Suprapubic skin (tissue), 4 donors: Measurements from ENCODE around the gene KIF13A. TPM values are rescaled to one million over a fixed set of nuclear protein-coding genes. Genes with fewer than 3 reads are reported as not detected.

Experiments used
- DNase-seq, 2 donors: peaks; one replicate each; pipeline ENCODE4 v3.0.0-alpha.2; 2019; ENCODE audit warnings: low spot score in 2 of 2
- H3K27ac ChIP-seq: fragments of 200-600 bp; sonication (generic); one replicate; pipeline ENCODE4 v1.5.1; 2019
- H3K27me3 ChIP-seq: fragments of 200-600 bp; sonication (generic); one replicate; pipeline ENCODE4 v1.5.1; 2019
- H3K36me3 ChIP-seq: fragments of 200-600 bp; sonication (generic); one replicate; pipeline ENCODE4 v1.5.1; 2019
- H3K4me1 ChIP-seq: fragments of 200-600 bp; sonication (generic); one replicate; pipeline ENCODE4 v1.5.1; 2019
- H3K4me3 ChIP-seq: fragments of 200-600 bp; sonication (generic); one replicate; pipeline ENCODE4 v1.5.1; 2019; ENCODE audit warnings: mild to moderate bottlenecking
- H3K9me3 ChIP-seq: fragments of 200-600 bp; sonication (generic); one replicate; pipeline ENCODE4 v1.5.1; 2019
- CTCF ChIP-seq, 2 donors: fragments of 200-600 bp in 1 of 2; fragments of 450-650 bp in 1 of 2; sonication (generic) in 1 of 2; IDR thresholded peaks; one replicate each; pipeline ENCODE4 v1.5.1; 2016 to 2019; ENCODE audit warnings: antibody characterized with exemption in 2 of 2, mild to moderate bottlenecking in 1 of 2, moderate library complexity in 1 of 2
- EP300 ChIP-seq: sonication (generic); formaldehyde crosslinking; IDR thresholded peaks from one replicate; pipeline ENCODE4 v1.6.1; 2017; ENCODE audit warnings: antibody characterized with exemption
- POLR2A ChIP-seq, 2 donors: fragments of 450-650 bp; IDR thresholded peaks; one replicate each; pipeline ENCODE4 v1.6.1; 2017; ENCODE audit warnings: antibody characterized with exemption in 2 of 2, mild to moderate bottlenecking in 2 of 2, moderate library complexity in 2 of 2
- POLR2AphosphoS5 ChIP-seq, 3 donors: sonication (generic); formaldehyde crosslinking; IDR thresholded peaks; one replicate each; pipeline ENCODE4 v1.6.1; 2017; ENCODE audit warnings: antibody characterized with exemption in 3 of 3
- WGBS: methylation state at CpG from one replicate; pipeline ENCODE4 v1.1.5; 2018; 5-methylcytosine and 5-hydroxymethylcytosine counted together
- total RNA-seq, 4 donors: library from RNA; depleted of rRNA; stranded (reverse); fragments of >200 nt; gene quantifications; one replicate each; pipeline ENCODE4 v1.1.0, GENCODE V29; 2016

The KIF13A gene
- total RNA-seq, 4 donors from 2014 or later, result 73.0 to 91.9 (median 78.9) TPM

- TF ChIP-seq POLR2A (IDR thresholded peaks at IDR 0.05) (no peak), POLR2AphosphoS5 (IDR thresholded peaks at IDR 0.05) (no peak), CTCF (IDR thresholded peaks at IDR 0.05) (no peak), EP300 (no peak)
- Histone ChIP-seq H3K4me3 (no peak overlapping the region), H3K9me3 (no peaks in the 10 kb centered on the region), H3K4me1 (peaks cover 12% of the 10 kb centered on the region), H3K27me3 (no peaks in the 10 kb centered on the region), H3K27ac (no peak overlapping the region), H3K36me3 (peaks cover 7% of the 10 kb centered on the region)
- DNase-seq, result no peak
Observed at GRCh38 chr6:17901493-17901892, 85.9 kb downstream of the KIF13A start.

- WGBS, result 64% methylated on average over 2 of the region's 2 CpGs
- no peak overlapping the region for H3K4me3 ChIP-seq
- DNase-seq, result no peak
- peaks cover 17% of the 10 kb centered on the region for H3K36me3 ChIP-seq
- no peak overlapping the region for H3K27ac ChIP-seq
- H3K4me1 ChIP-seq, result peaks cover 3% of the 10 kb centered on the region
- TF ChIP-seq CTCF (IDR thresholded peaks at IDR 0.05), result no peak
- no peak for TF ChIP-seq POLR2AphosphoS5 (IDR thresholded peaks at IDR 0.05)
- TF ChIP-seq EP300, result no peak
- TF ChIP-seq POLR2A (IDR thresholded peaks at IDR 0.05), result no peak
- no peaks in the 10 kb centered on the region for H3K27me3 ChIP-seq
- H3K9me3 ChIP-seq, result no peaks in the 10 kb centered on the region
Observed at GRCh38 chr6:17900011-17900410, 87.4 kb downstream of the KIF13A start.

- no peaks in the 10 kb centered on the region for H3K4me1 ChIP-seq
- WGBS, result 74% methylated on average over 4 of the region's 4 CpGs
- TF ChIP-seq CTCF (IDR thresholded peaks at IDR 0.05), result no peak
- TF ChIP-seq POLR2AphosphoS5 (IDR thresholded peaks at IDR 0.05), result no peak
- TF ChIP-seq EP300, result no peak
- DNase-seq, result no peak
- H3K27me3 ChIP-seq, result no peaks in the 10 kb centered on the region
- peaks cover 17% of the 10 kb centered on the region for H3K36me3 ChIP-seq
- H3K4me3 ChIP-seq, result no peak overlapping the region
- H3K27ac ChIP-seq, result no peak overlapping the region
- no peaks in the 10 kb centered on the region for H3K9me3 ChIP-seq
Observed at GRCh38 chr6:17899491-17899890, 87.9 kb downstream of the KIF13A start.

- no peak for TF ChIP-seq POLR2A (IDR thresholded peaks at IDR 0.05)
- DNase-seq, result no peak
- WGBS, result 81% methylated on average over 1 of the region's 1 CpG
- no peak overlapping the region for H3K4me3 ChIP-seq
- no peaks in the 10 kb centered on the region for H3K4me1 ChIP-seq
- no peaks in the 10 kb centered on the region for H3K27me3 ChIP-seq
- H3K36me3 ChIP-seq, result peaks cover 18% of the 10 kb centered on the region
- H3K9me3 ChIP-seq, result peaks cover 6% of the 10 kb centered on the region
- no peak overlapping the region for H3K27ac ChIP-seq
Observed at GRCh38 chr6:17897681-17898080, 89.8 kb downstream of the KIF13A start.

- Histone ChIP-seq H3K27ac (no peak overlapping the region), H3K4me3 (no peak overlapping the region), H3K27me3 (no peaks in the 10 kb centered on the region), H3K9me3 (peaks cover 6% of the 10 kb centered on the region), H3K36me3 (peaks cover 24% of the 10 kb centered on the region), H3K4me1 (no peaks in the 10 kb centered on the region)
- WGBS, result 100% methylated on average over 1 of the region's 1 CpG
- TF ChIP-seq EP300 (no peak), CTCF (IDR thresholded peaks at IDR 0.05) (no peak), POLR2AphosphoS5 (IDR thresholded peaks at IDR 0.05) (no peak), POLR2A (IDR thresholded peaks at IDR 0.05) (no peak)
- DNase-seq, result no peak
Observed at GRCh38 chr6:17894905-17895304, 92.5 kb downstream of the KIF13A start.

GRCh38 chr6:17894191-17894590 lies 93.2 kb downstream of the KIF13A start:
- H3K27ac ChIP-seq, result no peak overlapping the region
- no peaks in the 10 kb centered on the region for H3K27me3 ChIP-seq
- H3K4me1 ChIP-seq, result no peaks in the 10 kb centered on the region
- no peak overlapping the region for H3K4me3 ChIP-seq
- 96% methylated on average over 6 of the region's 6 CpGs for WGBS
- H3K36me3 ChIP-seq, result peaks cover 24% of the 10 kb centered on the region
- H3K9me3 ChIP-seq, result peaks cover 6% of the 10 kb centered on the region
- DNase-seq, result no peak
- TF ChIP-seq POLR2A (IDR thresholded peaks at IDR 0.05) (no peak), EP300 (no peak), CTCF (IDR thresholded peaks at IDR 0.05) (no peak), POLR2AphosphoS5 (IDR thresholded peaks at IDR 0.05) (no peak)
